SU-DHL-6 (cell line): ENCODE data around the gene SNX15.

Experiments
- H2AFZ ChIP-seq: fragments of 200-600 bp; sonication (generic); 2 replicates; pipeline ENCODE4 v1.6.1; 2014; ENCODE audit warnings: low read depth, mild to moderate bottlenecking, moderate library complexity, mixed read lengths, antibody characterized with exemption, low read length; ENCODE audit not compliant: severe bottlenecking
- H3F3A ChIP-seq: fragments of 200-600 bp; shearing (Covaris generic); 2 replicates; pipeline ENCODE4 v1.6.0; 2016; ENCODE audit warnings: antibody characterized with exemption, mild to moderate bottlenecking; ENCODE audit not compliant: insufficient read depth
- H3K27ac ChIP-seq: fragments of 200-600 bp; sonication (generic); 2 replicates; pipeline ENCODE4 v1.5.1; 2016; ENCODE audit warnings: low read depth, mild to moderate bottlenecking, low read length, moderate library complexity, mixed read lengths
- H3K27me3 ChIP-seq: fragments of 200-600 bp; sonication (generic), shearing (Covaris generic); 2 replicates; pipeline ENCODE4 v1.6.0; 2014; ENCODE audit warnings: mild to moderate bottlenecking, low read length
- H3K36me3 ChIP-seq: fragments of 200-600 bp; sonication (generic); 2 replicates; pipeline ENCODE4 v1.6.1; 2014; ENCODE audit warnings: mild to moderate bottlenecking, low read length, mixed read lengths
- H3K4me2 ChIP-seq: fragments of 300-600, 200-600 bp; shearing (Covaris generic), sonication (generic); 2 replicates; pipeline ENCODE4 v1.6.0; 2014; ENCODE audit warnings: low read length, low read depth, mild to moderate bottlenecking; ENCODE audit not compliant: poor library complexity, severe bottlenecking
- H3K4me3 ChIP-seq: fragments of 200-600 bp; sonication (generic); 2 replicates; pipeline ENCODE4 v1.5.1; 2014; ENCODE audit warnings: antibody characterized with exemption, low read length, mild to moderate bottlenecking, mixed read lengths; ENCODE audit not compliant: insufficient read depth, poor library complexity, severe bottlenecking
- H3K79me2 ChIP-seq: fragments of 200-600 bp; sonication (generic); 2 replicates; pipeline ENCODE4 v1.6.1; 2014; ENCODE audit warnings: mild to moderate bottlenecking, low read length, moderate library complexity; ENCODE audit not compliant: insufficient read depth
- H3K9ac ChIP-seq: fragments of 200-600 bp; sonication (generic); 2 replicates; pipeline ENCODE4 v1.7.0; 2014; ENCODE audit warnings: mild to moderate bottlenecking, low read length
- H3K9me2 ChIP-seq: fragments of 200-600 bp; sonication (generic); replicated peaks from 2 replicates; pipeline ENCODE4 v1.6.1; 2014; ENCODE audit warnings: low read length; ENCODE audit not compliant: insufficient read depth
- H3K9me3 ChIP-seq: fragments of 200-600 bp; sonication (generic); 2 replicates; pipeline ENCODE4 v1.6.1; 2014; ENCODE audit warnings: low read length, mixed read lengths; ENCODE audit not compliant: insufficient read depth
- H4K20me1 ChIP-seq: fragments of 200-600 bp; sonication (generic); 2 replicates; pipeline ENCODE4 v1.6.1; 2014; ENCODE audit warnings: low read depth, mild to moderate bottlenecking, antibody characterized with exemption, low read length, moderate library complexity, mixed read lengths
- EZH2phosphoT487 ChIP-seq: fragments of 200-600 bp; sonication (generic), shearing (Covaris generic); conservative IDR thresholded peaks from 2 replicates; pipeline ENCODE4 v1.6.1; 2018; ENCODE audit warnings: mild to moderate bottlenecking, antibody characterized with exemption, low read length, moderate library complexity, mixed read lengths
- TF ChIP-seq, protein P1 (sequence below): fragments of 200-600 bp; sonication (generic); IDR thresholded peaks from one replicate; pipeline ENCODE4 v1.5.1; 2017; ENCODE audit warnings: antibody characterized with exemption, mild to moderate bottlenecking, low read length, moderate library complexity; ENCODE audit not compliant: insufficient read depth, poor library complexity, severe bottlenecking

Gene SNX15

DNA sequence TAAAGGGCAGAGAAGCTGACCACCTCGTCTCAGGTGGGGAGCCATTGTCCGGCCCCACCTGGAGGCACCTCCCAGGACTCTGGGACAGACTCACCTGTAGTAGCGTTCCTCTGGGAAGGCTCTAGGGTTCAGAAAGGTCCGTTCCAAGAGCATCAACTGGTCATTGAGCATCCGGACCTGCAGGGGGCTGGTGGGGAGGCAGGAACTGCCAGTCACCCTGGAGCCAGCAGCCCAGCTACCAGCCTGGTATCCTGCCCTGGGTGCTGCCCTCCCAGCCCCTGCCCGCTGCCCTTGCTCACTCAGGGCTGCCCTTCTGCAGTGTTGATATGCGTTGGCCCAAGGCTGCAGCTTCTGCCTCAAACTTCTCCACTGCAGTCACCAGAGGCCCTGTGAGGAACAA lies 18.5 kb downstream of the SNX15 start:
- no peaks in the 10 kb centered on the region for H3K36me3 ChIP-seq
- TF ChIP-seq, protein P1, sequence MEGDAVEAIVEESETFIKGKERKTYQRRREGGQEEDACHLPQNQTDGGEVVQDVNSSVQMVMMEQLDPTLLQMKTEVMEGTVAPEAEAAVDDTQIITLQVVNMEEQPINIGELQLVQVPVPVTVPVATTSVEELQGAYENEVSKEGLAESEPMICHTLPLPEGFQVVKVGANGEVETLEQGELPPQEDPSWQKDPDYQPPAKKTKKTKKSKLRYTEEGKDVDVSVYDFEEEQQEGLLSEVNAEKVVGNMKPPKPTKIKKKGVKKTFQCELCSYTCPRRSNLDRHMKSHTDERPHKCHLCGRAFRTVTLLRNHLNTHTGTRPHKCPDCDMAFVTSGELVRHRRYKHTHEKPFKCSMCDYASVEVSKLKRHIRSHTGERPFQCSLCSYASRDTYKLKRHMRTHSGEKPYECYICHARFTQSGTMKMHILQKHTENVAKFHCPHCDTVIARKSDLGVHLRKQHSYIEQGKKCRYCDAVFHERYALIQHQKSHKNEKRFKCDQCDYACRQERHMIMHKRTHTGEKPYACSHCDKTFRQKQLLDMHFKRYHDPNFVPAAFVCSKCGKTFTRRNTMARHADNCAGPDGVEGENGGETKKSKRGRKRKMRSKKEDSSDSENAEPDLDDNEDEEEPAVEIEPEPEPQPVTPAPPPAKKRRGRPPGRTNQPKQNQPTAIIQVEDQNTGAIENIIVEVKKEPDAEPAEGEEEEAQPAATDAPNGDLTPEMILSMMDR, result no peak
- no peak for TF ChIP-seq EZH2phosphoT487
- no peaks in the 10 kb centered on the region for H3F3A ChIP-seq
- peaks cover 14% of the 10 kb centered on the region; the same call in 1 of the 2 replicates for H3K79me2 ChIP-seq
- H4K20me1 ChIP-seq, result no peaks in the 10 kb centered on the region
- H3K4me2 ChIP-seq, result no peak overlapping the region
- no peaks in the 10 kb centered on the region for H3K9me3 ChIP-seq
- no peaks in the 10 kb centered on the region for H3K9me2 ChIP-seq
- H3K27me3 ChIP-seq, result no peaks in the 10 kb centered on the region
- no peak overlapping the region for H3K4me3 ChIP-seq
- H3K27ac ChIP-seq, result no peak overlapping the region
- H2AFZ ChIP-seq, result no peak overlapping the region
- no peak overlapping the region for H3K9ac ChIP-seq

DNA sequence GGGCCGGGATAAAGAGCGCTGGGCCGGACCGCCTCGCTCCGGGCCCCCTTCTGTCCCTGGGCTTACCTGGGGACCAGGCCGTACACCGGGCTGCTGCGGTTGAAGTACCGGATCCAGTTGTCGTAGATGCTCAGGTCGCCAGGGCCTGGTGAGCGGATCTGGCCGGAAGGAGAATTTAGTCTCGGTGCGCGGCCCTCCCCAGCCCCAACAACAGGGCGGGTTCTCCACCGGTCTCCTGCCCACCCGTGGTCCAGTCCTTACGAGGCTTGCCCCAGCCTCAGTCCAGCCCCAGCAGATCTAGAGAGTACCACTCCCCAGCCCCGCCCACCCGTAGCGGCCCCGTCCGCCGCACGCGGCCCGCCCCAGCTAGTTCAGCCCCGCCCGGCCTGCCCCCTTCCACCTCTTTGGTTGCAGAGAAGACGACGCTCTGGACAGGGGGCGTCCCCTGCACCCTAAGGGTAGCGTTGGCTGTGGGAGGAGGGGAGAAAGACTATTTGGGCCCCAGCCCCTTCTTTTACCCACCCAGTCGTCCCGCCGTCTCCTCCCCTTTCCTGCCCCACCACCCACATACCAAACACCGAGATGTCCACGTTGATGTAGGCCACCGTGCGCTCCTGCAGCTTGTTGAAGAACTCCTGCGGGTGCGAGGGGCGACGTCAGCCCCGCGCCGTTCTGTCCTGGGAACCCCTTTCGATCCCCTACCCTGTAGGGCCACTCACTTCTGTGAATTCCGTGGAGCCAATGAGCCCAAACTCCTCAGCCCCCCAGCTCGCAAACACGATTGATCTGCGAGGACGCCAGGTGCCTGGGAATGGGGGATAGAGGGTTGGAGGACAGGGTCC lies 20.6 kb downstream of the SNX15 start:
- H3K79me2 ChIP-seq, result 0 out of 2 replicates have a peak, but pooled peaks cover 2% of the 10 kb centered on the region
- no peaks in the 10 kb centered on the region for H3F3A ChIP-seq
- H3K27me3 ChIP-seq, result no peaks in the 10 kb centered on the region
- H3K4me3 ChIP-seq, result no peak overlapping the region
- H3K9ac ChIP-seq, result no peak overlapping the region
- H3K4me2 ChIP-seq, result no peak overlapping the region
- no peaks in the 10 kb centered on the region for H3K9me2 ChIP-seq
- TF ChIP-seq EZH2phosphoT487, result no peak
- no peaks in the 10 kb centered on the region for H3K9me3 ChIP-seq
- no peaks in the 10 kb centered on the region for H4K20me1 ChIP-seq
- H3K36me3 ChIP-seq, result no peaks in the 10 kb centered on the region
- H2AFZ ChIP-seq, result no peak overlapping the region
- H3K27ac ChIP-seq, result no peak overlapping the region

DNA sequence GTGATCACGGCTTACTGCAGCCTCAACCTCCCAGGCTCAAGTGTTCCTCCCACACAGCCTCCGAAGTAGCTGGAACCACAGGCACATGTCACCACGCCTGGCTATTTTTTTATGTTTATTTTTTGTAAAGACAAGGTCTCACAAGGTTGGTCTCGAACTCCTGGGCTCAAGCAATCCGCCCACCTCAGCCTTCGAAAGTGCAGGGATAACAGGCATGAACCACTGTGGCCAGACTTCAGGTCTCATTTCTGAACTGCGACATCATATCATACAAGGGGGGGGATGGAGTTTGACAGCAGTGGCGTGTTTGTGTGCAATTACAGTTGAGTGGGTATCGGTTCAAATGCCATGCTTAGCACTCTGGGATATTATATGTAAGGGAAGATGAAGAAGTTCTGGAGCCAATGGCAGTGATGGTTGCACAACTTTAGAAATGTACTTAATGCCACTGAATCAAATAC lies 24.2 kb downstream of the SNX15 start:
- Histone ChIP-seq H4K20me1 (no peaks in the 10 kb centered on the region), H3K79me2 (no peaks in the 10 kb centered on the region), H3K4me2 (no peak overlapping the region), H3K9ac (no peak overlapping the region), H3K27ac (no peak overlapping the region), H3F3A (no peaks in the 10 kb centered on the region), H3K36me3 (no peaks in the 10 kb centered on the region), H3K27me3 (no peaks in the 10 kb centered on the region), H3K9me3 (no peaks in the 10 kb centered on the region), H3K4me3 (no peak overlapping the region), H2AFZ (no peak overlapping the region), H3K9me2 (no peaks in the 10 kb centered on the region)
- TF ChIP-seq EZH2phosphoT487, result no peak
- TF ChIP-seq, protein P1, result no peak
